Endodermal cell (in vitro differentiated cells): ENCODE measurements around the gene DGKB. TPM values are rescaled to one million over a fixed set of nuclear protein-coding genes. Genes with fewer than 3 reads are reported as not detected.

Experiments
- DNase-seq: peaks from one replicate; pipeline ENCODE4 v3.0.0-alpha.2; 2017
- H3K27ac ChIP-seq: 2 replicates; pipeline ENCODE4 v1.5.1; 2013; ENCODE audit warnings: mild to moderate bottlenecking, low read depth, low read length, moderate library complexity
- H3K27me3 ChIP-seq: 2 replicates; pipeline ENCODE4 v1.6.1; 2013; ENCODE audit warnings: mild to moderate bottlenecking, low read length, moderate library complexity; ENCODE audit not compliant: insufficient read depth, control insufficient read depth, poor library complexity, severe bottlenecking
- H3K36me3 ChIP-seq: 2 replicates; pipeline ENCODE4 v1.7.0; 2013; ENCODE audit warnings: mild to moderate bottlenecking, low read length, moderate library complexity; ENCODE audit not compliant: control insufficient read depth, insufficient read depth
- H3K4me1 ChIP-seq: one replicate; pipeline ENCODE4 v1.7.0; 2013; ENCODE audit warnings: low read length; ENCODE audit not compliant: control insufficient read depth, insufficient read depth
- H3K4me3 ChIP-seq: 2 replicates; pipeline ENCODE4 v1.5.1; 2013; ENCODE audit warnings: mild to moderate bottlenecking, low read length, moderate library complexity
- H3K9ac ChIP-seq: 2 replicates; pipeline ENCODE4 v1.6.1; 2013; ENCODE audit warnings: mild to moderate bottlenecking, low read length, moderate library complexity; ENCODE audit not compliant: poor library complexity, severe bottlenecking; ENCODE audit errors: extremely low read depth
- H3K9me3 ChIP-seq: 2 replicates; pipeline ENCODE4 v1.6.1; 2013; ENCODE audit warnings: mild to moderate bottlenecking, low read length, moderate library complexity; ENCODE audit not compliant: control insufficient read depth
- H3K27ac Mint-ChIP-seq: 2 replicates; pipeline ENCODE4 v1.8.0; 2020; ENCODE audit warnings: mixed read lengths
- H3K27me3 Mint-ChIP-seq: 2 replicates; pipeline ENCODE4 v1.8.0; 2021; ENCODE audit warnings: mild to moderate bottlenecking, mixed read lengths; ENCODE audit not compliant: insufficient read depth
- H3K36me3 Mint-ChIP-seq: 2 replicates; pipeline ENCODE4 v1.8.0; 2020; ENCODE audit warnings: low read depth, mixed read lengths
- H3K4me1 Mint-ChIP-seq: 2 replicates; pipeline ENCODE4 v1.8.0; 2020; ENCODE audit warnings: mixed read lengths
- H3K4me3 Mint-ChIP-seq: 2 replicates; pipeline ENCODE4 v1.8.0; 2020; ENCODE audit warnings: mild to moderate bottlenecking, moderate library complexity, mixed read lengths
- H3K9me3 Mint-ChIP-seq: 2 replicates; pipeline ENCODE4 v1.8.0; 2020; ENCODE audit warnings: mild to moderate bottlenecking, mixed read lengths
- CTCF ChIP-seq: fragments of 200-600 bp; sonication (generic); conservative IDR thresholded peaks from 2 replicates; pipeline ENCODE4 v1.5.0; 2021; ENCODE audit warnings: antibody characterized with exemption, mild to moderate bottlenecking
- WGBS, 2 experiments: methylation state at CpG; one replicate each; pipeline versions ENCODE4 v1.1.5 to v1.1.7; 2013; ENCODE audit warnings: missing lambda C conversion rate in 2 of 2, mixed read lengths in 1 of 2; ENCODE audit not compliant: insufficient coverage in 1 of 2, insufficient read length in 1 of 2; 5-methylcytosine and 5-hydroxymethylcytosine counted together
- total RNA-seq, 2 donors: library from RNA; stranded (reverse); fragmentation: NEBNext Ultra II Directional in 1 of 2; extraction: Animal tissue kit (Norgen Biotek cat#: 25700) in 1 of 2; gene quantifications; 2 replicates in 1 of 2; 3 replicates in 1 of 2; pipeline ENCODE4 v1.2.1, GENCODE V29; 2021

Gene DGKB
- total RNA-seq, 2 donors from 2014 or later: 5.1 to 5.2 TPM

GRCh38 chr7:14403587-14403986 lies 499.0 kb downstream of the DGKB start:
- Histone ChIP-seq H3K27me3 (no peaks in the 10 kb centered on the region), H3K9ac (no peak overlapping the region), H3K4me1 (no peaks in the 10 kb centered on the region), H3K27ac (no peak overlapping the region), H3K9me3 (no peaks in the 10 kb centered on the region), H3K36me3 (no peaks in the 10 kb centered on the region), H3K4me3 (no peak overlapping the region)
- Mint-ChIP-seq H3K27ac (no peak overlapping the region), H3K4me3 (no peak overlapping the region), H3K4me1 (no peaks in the 10 kb centered on the region), H3K36me3 (no peaks in the 10 kb centered on the region), H3K27me3 (no peaks in the 10 kb centered on the region), H3K9me3 (no peaks in the 10 kb centered on the region)
- 76 to 100% methylated on average over 1 to 2 of the region's 2 CpGs for WGBS, 2 experiments
- no peak for TF ChIP-seq CTCF
- DNase-seq: no peak

- Histone ChIP-seq H3K4me3 (no peak overlapping the region), H3K27ac (no peak overlapping the region), H3K27me3 (no peaks in the 10 kb centered on the region), H3K9ac (no peak overlapping the region), H3K36me3 (no peaks in the 10 kb centered on the region), H3K9me3 (no peaks in the 10 kb centered on the region), H3K4me1 (no peaks in the 10 kb centered on the region)
- no peak overlapping the region for H3K4me3 Mint-ChIP-seq
- H3K27me3 Mint-ChIP-seq: no peaks in the 10 kb centered on the region
- DNase-seq: no peak
- H3K27ac Mint-ChIP-seq: no peak overlapping the region
- no peaks in the 10 kb centered on the region for H3K4me1 Mint-ChIP-seq
- no peak for TF ChIP-seq CTCF
- WGBS, 2 experiments: 91 to 95% methylated on average over 2 to 3 of the region's 3 CpGs
- H3K36me3 Mint-ChIP-seq: no peaks in the 10 kb centered on the region
- H3K9me3 Mint-ChIP-seq: no peaks in the 10 kb centered on the region
Observed at GRCh38 chr7:14400271-14400670, 502.3 kb downstream of the DGKB start.

GRCh38 chr7:14398526-14398925 lies 504.0 kb downstream of the DGKB start:
- no peaks in the 10 kb centered on the region for H3K36me3 ChIP-seq
- H3K4me1 ChIP-seq: no peaks in the 10 kb centered on the region
- no peaks in the 10 kb centered on the region for H3K27me3 Mint-ChIP-seq
- no peak overlapping the region for H3K27ac ChIP-seq
- H3K27me3 ChIP-seq: no peaks in the 10 kb centered on the region
- no peak for DNase-seq
- H3K27ac Mint-ChIP-seq: no peak overlapping the region
- no peaks in the 10 kb centered on the region for H3K9me3 Mint-ChIP-seq
- no peaks in the 10 kb centered on the region for H3K36me3 Mint-ChIP-seq
- H3K4me3 ChIP-seq: no peak overlapping the region
- no peaks in the 10 kb centered on the region for H3K9me3 ChIP-seq
- H3K9ac ChIP-seq: no peak overlapping the region
- no peaks in the 10 kb centered on the region for H3K4me1 Mint-ChIP-seq
- no peak for TF ChIP-seq CTCF
- no peak overlapping the region for H3K4me3 Mint-ChIP-seq
